ENCODE measurements around the gene MAT1A.

- no peak for TF ChIP-seq CTCF (IDR thresholded peaks at IDR 0.05; ENCODE audit: insufficient read depth, low read depth, low read length)
- no peak for TF ChIP-seq EZH2 (IDR thresholded peaks at IDR 0.05; ENCODE audit: insufficient read depth, low read length)
Measured at GRCh38 chr10:80322158-80322557, 32.7 kb upstream of the MAT1A start.
